CD4-positive, alpha-beta T cell (primary cell): Measurements from ENCODE around the gene ZCCHC2. TPM values are rescaled to one million over a fixed set of nuclear protein-coding genes. Genes with fewer than 3 reads are reported as not detected.

ENCODE experiments used
- ATAC-seq: fragments of 200-7000 bp; cut with Tn5 transposase; one replicate; pipeline ENCODE4 v1.10.0; 2022; ENCODE audit warnings: mild to moderate bottlenecking; ENCODE audit not compliant: poor library complexity
- CTCF ChIA-PET: fragments of 350-600 bp; sonication (Branson Sonifier 250); formaldehyde crosslinking; loops from one replicate; lab custom pipeline; 2021; ENCODE audit warnings: antibody characterized with exemption, inconsistent platforms; lab: Charles Lee
- POLR2A ChIA-PET: fragments of 350-600 bp; sonication (Branson Sonifier 250); formaldehyde crosslinking; loops from one replicate; lab custom pipeline; 2021; ENCODE audit warnings: antibody characterized with exemption, inconsistent platforms; lab: Charles Lee
- DNase-seq, 14 experiments: peaks; one replicate each; pipeline ENCODE4 v3.0.0-alpha.2; 2013 to 2020; ENCODE audit warnings: mixed read lengths in 2 of 14
- H3K27ac ChIP-seq, 2 donors: one replicate each; pipeline versions ENCODE4 v1.5.1 to v1.7.0; 2013; ENCODE audit warnings: low read length in 2 of 2, low read depth in 1 of 2, mild to moderate bottlenecking in 1 of 2
- H3K27me3 ChIP-seq, 2 experiments: 1 replicate in 1 of 2; 2 replicates in 1 of 2; pipeline versions ENCODE4 v1.6.1 to v1.7.0; 2013; ENCODE audit warnings: low read length in 2 of 2, control low read depth in 1 of 2, mild to moderate bottlenecking in 1 of 2, moderate library complexity in 1 of 2; ENCODE audit not compliant: insufficient read depth in 2 of 2, control insufficient read depth in 1 of 2
- H3K36me3 ChIP-seq: one replicate; pipeline ENCODE4 v1.6.1; 2013; ENCODE audit warnings: low read length, control low read depth; ENCODE audit not compliant: insufficient read depth
- H3K4me1 ChIP-seq: one replicate; pipeline ENCODE4 v1.6.1; 2013; ENCODE audit warnings: low read length, control low read depth; ENCODE audit not compliant: insufficient read depth
- H3K4me3 ChIP-seq: one replicate; pipeline ENCODE4 v1.5.1; 2013; ENCODE audit warnings: mild to moderate bottlenecking, low read length, moderate library complexity
- H3K9me3 ChIP-seq, 2 experiments: 1 replicate in 1 of 2; 2 replicates in 1 of 2; pipeline versions ENCODE4 v1.6.1 to v1.7.0; 2013; ENCODE audit warnings: low read length in 2 of 2, mild to moderate bottlenecking in 2 of 2, control low read depth in 1 of 2, moderate library complexity in 1 of 2; ENCODE audit not compliant: control insufficient read depth in 1 of 2, insufficient read depth in 1 of 2
- H3K27ac Mint-ChIP-seq: one replicate; pipeline ENCODE4 v1.8.0; 2020; ENCODE audit warnings: mixed read lengths
- H3K27me3 Mint-ChIP-seq: one replicate; pipeline ENCODE4 v1.8.0; 2021; ENCODE audit warnings: mixed read lengths
- H3K36me3 Mint-ChIP-seq: one replicate; pipeline ENCODE4 v1.8.0; 2021; ENCODE audit warnings: low read depth, mixed read lengths
- H3K4me1 Mint-ChIP-seq: one replicate; pipeline ENCODE4 v1.8.0; 2021; ENCODE audit warnings: low read depth, mixed read lengths
- H3K4me3 Mint-ChIP-seq: one replicate; pipeline ENCODE4 v1.8.0; 2020; ENCODE audit warnings: mild to moderate bottlenecking, mixed read lengths
- H3K9me3 Mint-ChIP-seq: one replicate; pipeline ENCODE4 v1.8.0; 2020; ENCODE audit warnings: mixed read lengths
- intact Hi-C, 2 experiments: fragments of 100-400 bp; cut with DNase I in 1 of 2; cut with micrococcal nuclease in 1 of 2; formaldehyde crosslinking; loops; one replicate each; pipeline versions ENCODE4 v1.15.1 to v1.9.0; 2023 to 2025; cut with DNase I, micrococcal nuclease
- total RNA-seq, 174 experiments: library from RNA in 2 of 174; stranded (reverse) in 2 of 174; gene quantifications; one replicate each; pipeline ENCODE4 v1.2.3 and lab custom pipeline; 2021 to 2026
- TF ChIP-seq, protein P1 (sequence below): fragments of 200-600 bp; IDR thresholded peaks from one replicate; pipeline ENCODE4 v1.8.0; 2022; ENCODE audit warnings: antibody characterized with exemption, mild to moderate bottlenecking

The ZCCHC2 gene
- total RNA-seq, 2 experiments from 2014 or later: 85.0 to 85.4 TPM

DNA sequence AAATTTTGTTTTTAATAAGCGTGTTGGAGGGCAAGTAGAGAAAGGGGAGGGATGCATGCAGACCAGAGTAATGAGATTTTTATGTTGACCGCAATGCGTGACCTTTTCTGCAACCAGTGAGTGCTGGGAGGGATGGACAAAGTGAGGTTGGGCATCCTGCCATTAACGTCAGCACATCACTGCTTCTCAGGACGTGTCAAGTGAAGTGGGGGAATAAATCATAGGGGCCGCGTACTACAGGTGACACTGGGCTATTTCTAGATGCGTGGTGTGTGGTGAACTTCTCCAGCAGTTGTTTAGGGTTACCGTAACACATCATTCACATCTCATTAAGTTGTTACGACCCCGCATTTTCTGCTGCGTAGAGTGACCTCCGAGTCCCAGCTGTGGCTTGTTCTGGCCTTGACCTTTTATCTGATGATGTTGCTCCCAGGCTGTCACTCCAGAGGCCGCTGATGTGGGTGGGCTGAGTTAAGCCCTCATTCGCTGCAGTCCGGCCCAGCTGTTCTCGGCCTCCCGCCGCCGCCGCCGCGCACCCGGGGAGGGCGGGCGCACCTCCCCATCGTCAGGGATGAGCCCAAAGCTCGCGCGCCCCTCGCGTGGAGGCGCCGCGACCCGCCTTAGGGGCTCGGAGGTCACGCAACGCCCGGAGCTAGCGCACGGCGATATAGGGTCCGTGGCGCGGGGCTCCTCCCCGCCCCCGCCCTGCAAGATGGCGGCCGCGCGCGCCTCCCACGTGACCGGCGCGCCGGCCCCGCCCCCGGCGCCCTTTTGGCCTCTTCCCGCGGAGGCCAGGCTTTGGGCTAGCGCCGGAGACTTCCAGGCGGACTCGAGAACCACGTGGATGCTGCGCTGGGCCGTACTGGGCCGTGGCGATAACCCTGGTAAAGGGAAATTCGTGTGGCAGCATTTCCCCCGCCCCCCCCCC is 3.5 kb downstream of the ZCCHC2 start:
- peak; percentile 19 for ATAC-seq
- CTCF ChIA-PET: interaction anchor here (1.0 to 1.1 kb wide), 3 partner anchors 11 to 105 kb away, joined by 3 to 4 read pairs (median 3); no protein-coding TSS in a partner anchor

DNA sequence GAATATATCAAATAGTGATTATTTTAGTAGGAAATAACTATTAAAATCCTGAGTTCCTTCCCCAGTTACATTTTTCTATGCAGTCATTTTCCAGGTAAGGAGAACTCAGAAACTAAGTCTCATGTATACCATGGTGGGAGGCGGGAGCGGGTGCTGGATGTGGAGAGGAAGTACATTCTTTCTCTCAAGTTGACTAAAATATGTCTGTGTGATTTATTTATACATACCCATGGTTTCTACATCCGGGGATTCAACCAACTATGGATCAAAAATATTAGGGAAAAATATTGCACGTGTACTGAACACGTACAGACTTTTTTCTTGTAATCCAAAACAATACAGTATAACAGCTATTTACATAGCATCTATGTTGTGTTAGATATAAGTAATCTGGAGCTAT is 6.8 kb downstream of the ZCCHC2 start:
- H3K27me3 ChIP-seq: no peaks in the 10 kb centered on the region
- ChIA-PET CTCF (no interaction called here), POLR2A (no interaction called here)
- Mint-ChIP-seq H3K27ac (peak overlapping the region; percentile 19), H3K27me3 (no peaks in the 10 kb centered on the region), H3K9me3 (no peaks in the 10 kb centered on the region), H3K4me3 (peak overlapping the region; percentile 0), H3K36me3 (peaks cover 23% of the 10 kb centered on the region), H3K4me1 (peaks cover 79% of the 10 kb centered on the region)
- intact Hi-C loops: loop anchor here (5.0 to 10.0 kb wide), 6 partner anchors 33 to 785 kb away; partner anchors contain the start of genes PIGN (in 2 of the 2), RELCH (in 2 of the 2), BCL2 (in 1 of the 2) and TNFRSF11A (in 1 of the 2)
- H3K4me1 ChIP-seq: peaks cover 47% of the 10 kb centered on the region
- no peak for DNase-seq
- H3K36me3 ChIP-seq: peaks cover 4% of the 10 kb centered on the region
- no peak overlapping the region for H3K4me3 ChIP-seq
- no peak for ATAC-seq
- H3K27ac ChIP-seq: no peak overlapping the region
- no peaks in the 10 kb centered on the region for H3K9me3 ChIP-seq
- TF ChIP-seq, protein P1, sequence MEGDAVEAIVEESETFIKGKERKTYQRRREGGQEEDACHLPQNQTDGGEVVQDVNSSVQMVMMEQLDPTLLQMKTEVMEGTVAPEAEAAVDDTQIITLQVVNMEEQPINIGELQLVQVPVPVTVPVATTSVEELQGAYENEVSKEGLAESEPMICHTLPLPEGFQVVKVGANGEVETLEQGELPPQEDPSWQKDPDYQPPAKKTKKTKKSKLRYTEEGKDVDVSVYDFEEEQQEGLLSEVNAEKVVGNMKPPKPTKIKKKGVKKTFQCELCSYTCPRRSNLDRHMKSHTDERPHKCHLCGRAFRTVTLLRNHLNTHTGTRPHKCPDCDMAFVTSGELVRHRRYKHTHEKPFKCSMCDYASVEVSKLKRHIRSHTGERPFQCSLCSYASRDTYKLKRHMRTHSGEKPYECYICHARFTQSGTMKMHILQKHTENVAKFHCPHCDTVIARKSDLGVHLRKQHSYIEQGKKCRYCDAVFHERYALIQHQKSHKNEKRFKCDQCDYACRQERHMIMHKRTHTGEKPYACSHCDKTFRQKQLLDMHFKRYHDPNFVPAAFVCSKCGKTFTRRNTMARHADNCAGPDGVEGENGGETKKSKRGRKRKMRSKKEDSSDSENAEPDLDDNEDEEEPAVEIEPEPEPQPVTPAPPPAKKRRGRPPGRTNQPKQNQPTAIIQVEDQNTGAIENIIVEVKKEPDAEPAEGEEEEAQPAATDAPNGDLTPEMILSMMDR: no peak

More for the DNA sequence above, 3.5 kb downstream of the ZCCHC2 start:
- Mint-ChIP-seq H3K36me3 (peaks cover 26% of the 10 kb centered on the region), H3K4me1 (peaks cover 59% of the 10 kb centered on the region), H3K9me3 (no peaks in the 10 kb centered on the region), H3K4me3 (peak overlapping the region; percentile 92), H3K27ac (peak overlapping the region; percentile 93), H3K27me3 (no peaks in the 10 kb centered on the region)
- Histone ChIP-seq H3K4me3 (peak overlapping the region; percentile 89), H3K27ac (peak overlapping the region; percentile 74 to 87), H3K4me1 (peaks cover 31% of the 10 kb centered on the region), H3K27me3 (no peaks in the 10 kb centered on the region), H3K36me3 (no peaks in the 10 kb centered on the region), H3K9me3 (no peaks in the 10 kb centered on the region)
- POLR2A ChIA-PET: interaction anchor here (0.6 to 2.6 kb wide), 8 partner anchors 12 to 1444 kb away, joined by 3 to 14 read pairs (median 6); partner anchors contain the start of genes PHLPP1 and VPS4B
- TF ChIP-seq, protein P1: no peak
- DNase-seq: peak; percentile 31 to 89 (median 58)
- intact Hi-C loops: loop anchor here (2.0 to 10.0 kb wide), 7 partner anchors 36 to 788 kb away; partner anchors contain the start of genes PIGN (in 2 of the 2), RELCH (in 2 of the 2), BCL2 (in 1 of the 2) and TNFRSF11A (in 1 of the 2)

DNA sequence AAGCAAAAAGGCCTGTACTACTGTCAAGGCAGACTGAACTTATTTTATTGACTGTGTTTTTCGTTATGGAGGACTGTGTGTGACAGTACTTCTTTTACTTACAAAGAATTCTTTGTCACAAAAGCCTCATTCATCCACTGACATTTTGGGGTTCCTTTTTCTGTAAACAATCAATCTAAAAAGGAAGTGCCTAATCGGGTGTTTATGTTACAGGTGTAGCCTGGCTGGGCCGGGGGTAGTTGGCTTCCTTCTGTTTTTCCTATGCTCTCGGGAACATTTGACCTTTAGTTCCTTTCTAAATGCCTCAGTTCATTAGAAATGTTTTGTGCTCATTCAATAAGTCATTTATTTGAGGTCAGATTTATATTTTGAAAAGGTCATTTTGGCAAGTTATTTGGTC is 8.3 kb downstream of the ZCCHC2 start:
- Mint-ChIP-seq H3K27ac (no peak overlapping the region), H3K9me3 (no peaks in the 10 kb centered on the region), H3K27me3 (no peaks in the 10 kb centered on the region), H3K4me1 (peaks cover 80% of the 10 kb centered on the region), H3K4me3 (no peak overlapping the region), H3K36me3 (peaks cover 8% of the 10 kb centered on the region)
- peaks cover 43% of the 10 kb centered on the region for H3K4me1 ChIP-seq
- POLR2A ChIA-PET: interaction anchor here (1.3 kb wide), 1 partner anchor 105 kb away, joined by 3 read pairs; no protein-coding TSS in a partner anchor
- TF ChIP-seq, protein P1: no peak
- CTCF ChIA-PET: no interaction called here
- H3K36me3 ChIP-seq: peaks cover 4% of the 10 kb centered on the region
- intact Hi-C loops: no loop called here
- H3K27me3 ChIP-seq: no peaks in the 10 kb centered on the region
- no peaks in the 10 kb centered on the region for H3K9me3 ChIP-seq
- no peak overlapping the region for H3K27ac ChIP-seq
- ATAC-seq (no peak), DNase-seq (no peak)
- no peak overlapping the region for H3K4me3 ChIP-seq
